K562 (cell line): ENCODE measurements around the gene SLC30A3. TPM values are rescaled to one million over a fixed set of nuclear protein-coding genes. Genes with fewer than 3 reads are reported as not detected.

ENCODE experiments used
- CCNT2 ChIP-seq: IDR thresholded peaks from 2 replicates; pipeline ENCODE4 v1.6.1; 2011; ENCODE audit warnings: borderline replicate concordance, low read depth, mild to moderate bottlenecking, moderate library complexity, mixed read lengths, low read length; ENCODE audit not compliant: insufficient read length; ENCODE audit errors: extremely low read depth
- KLF1 ChIP-seq: fragments of 450-650 bp; IDR thresholded peaks from 2 replicates; pipeline ENCODE4 v1.6.1; 2016; ENCODE audit warnings: missing genetic modification characterization, missing compliant biosample characterization
- NFIC ChIP-seq: fragments of 450-650 bp; IDR thresholded peaks from 2 replicates; pipeline ENCODE4 v1.6.1; 2017; ENCODE audit warnings: mild to moderate bottlenecking, inconsistent platforms
- RB1 ChIP-seq: fragments of 450-650 bp; IDR thresholded peaks from 2 replicates; pipeline ENCODE4 v1.6.1; 2017; ENCODE audit warnings: low read depth, mild to moderate bottlenecking
- SMAD4 ChIP-seq: fragments of 250-450 bp; sonication (Bioruptor Pico); conservative IDR thresholded peaks from 2 replicates; pipeline ENCODE4 v1.8.0; 2021; ENCODE audit warnings: inconsistent platforms, mild to moderate bottlenecking, moderate library complexity
- ZNF282 ChIP-seq: sonication (generic); formaldehyde crosslinking; IDR thresholded peaks from 2 replicates; pipeline ENCODE4 v1.8.1; 2023; ENCODE audit warnings: missing genetic modification reagents
- ZNF561 ChIP-seq: fragments of 450-650 bp; formaldehyde crosslinking; conservative IDR thresholded peaks from 2 replicates; pipeline ENCODE4 v1.4.0; 2020; ENCODE audit warnings: mild to moderate bottlenecking, moderate library complexity
- polyA plus RNA-seq, 8 experiments: library from polyadenylated mRNA; depleted of rRNA in 4 of 8; stranded (reverse) in 5 of 8; unstranded in 3 of 8; fragments of >200 nt; fragmentation: Nextera tagmentation in 2 of 8; fragmentation: Illumina TruSeq in 1 of 8; extraction: Ambion mirVana in 2 of 8; extraction: Trizol in 1 of 8; gene quantifications; 2 replicates each; pipeline versions ENCODE4 v1.2.1 to v1.2.3, GENCODE V29; 2011 to 2014; ENCODE audit warnings: inconsistent platforms in 1 of 8, missing spikeins in 1 of 8
- total RNA-seq, 7 experiments: library from RNA; depleted of rRNA in 6 of 7; stranded (reverse); fragments of >200 nt in 6 of 7; fragmentation: Illumina TruSeq in 2 of 7; extraction: Trizol in 2 of 7; gene quantifications; 2 replicates each; pipeline versions ENCODE4 v1.2.1 to v1.2.3, GENCODE V29; 2011 to 2021; ENCODE audit warnings: low replicate concordance in 1 of 7
- TF ChIP-seq, protein P1 (sequence below), 2 experiments: IDR thresholded peaks; 2 replicates each; pipeline ENCODE4 v1.6.1; 2011; ENCODE audit warnings: borderline replicate concordance in 1 of 2, control low read depth in 1 of 2, low read depth in 1 of 2, low read length in 1 of 2, mild to moderate bottlenecking in 1 of 2, mixed read lengths in 1 of 2, moderate library complexity in 1 of 2; ENCODE audit not compliant: insufficient read depth in 1 of 2, insufficient read length in 1 of 2, poor library complexity in 1 of 2, severe bottlenecking in 1 of 2; ENCODE audit errors: extremely low read depth in 1 of 2
- TF ChIP-seq, protein P2 (sequence below): IDR thresholded peaks from 2 replicates; pipeline ENCODE4 v1.6.1; 2011; ENCODE audit warnings: borderline replicate concordance, low read depth, mild to moderate bottlenecking, moderate library complexity, low read length; ENCODE audit not compliant: insufficient read depth, poor library complexity, severe bottlenecking
- TF ChIP-seq, protein P3 (sequence below): fragments of 200-600 bp; sonication (generic); IDR thresholded peaks from one replicate; pipeline ENCODE4 v1.6.1; 2012; ENCODE audit warnings: mild to moderate bottlenecking, low read depth, low read length, inconsistent platforms

SLC30A3 gene
- total and polyA plus RNA-seq, 9 of the 15 experiments (the other 6 are each of a cell fraction or from before 2014, with no cell fraction given): 0.03 to 2.7 (median 0.89) TPM; not detected in 1

DNA sequence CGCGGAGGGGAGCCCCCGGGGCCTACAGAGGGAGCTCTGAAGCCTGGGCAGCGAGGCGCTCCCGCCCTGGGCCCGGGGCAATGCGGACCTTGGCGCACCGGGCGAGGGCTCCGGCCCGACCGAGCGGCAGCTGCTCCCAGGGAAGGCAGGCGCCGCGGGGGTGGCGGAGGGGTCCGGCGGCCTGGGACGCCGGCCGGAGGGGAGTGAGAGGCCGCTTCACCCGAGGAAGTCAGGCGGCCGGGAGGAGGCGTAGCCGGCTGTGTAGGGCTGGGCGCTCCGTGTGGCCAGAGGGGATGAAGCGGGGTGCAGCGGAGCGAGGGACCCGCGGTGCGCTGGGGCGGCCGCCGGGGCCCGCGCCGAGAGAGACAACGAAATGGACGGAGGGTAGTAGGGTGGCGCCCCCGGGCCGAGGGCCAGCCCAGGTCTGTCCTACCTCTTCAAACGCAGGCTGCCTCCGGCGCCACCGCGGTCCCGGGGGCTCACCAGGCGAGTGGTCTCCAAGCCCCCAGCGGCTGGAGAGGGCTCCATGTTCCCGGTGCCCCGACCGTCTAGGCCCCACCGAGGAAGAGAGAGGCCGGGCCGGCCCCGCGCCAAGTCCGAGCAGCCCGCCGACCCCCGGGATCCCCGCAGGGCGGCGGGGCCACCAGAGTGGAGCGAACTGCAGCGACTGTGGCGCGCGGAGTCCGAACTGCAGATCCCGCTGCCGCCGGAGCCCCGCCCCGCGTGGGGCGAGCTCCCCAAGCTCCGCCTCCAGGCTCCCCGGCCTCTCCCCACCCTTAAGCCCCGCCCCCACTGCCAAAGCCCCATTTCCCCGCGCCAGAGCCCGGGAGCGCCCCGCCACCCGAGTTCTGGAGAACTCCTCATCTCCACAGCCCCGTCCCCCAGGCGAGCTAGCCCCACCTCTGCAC is at the start of gene SLC30A3 (continued):
- TF ChIP-seq, protein P1, sequence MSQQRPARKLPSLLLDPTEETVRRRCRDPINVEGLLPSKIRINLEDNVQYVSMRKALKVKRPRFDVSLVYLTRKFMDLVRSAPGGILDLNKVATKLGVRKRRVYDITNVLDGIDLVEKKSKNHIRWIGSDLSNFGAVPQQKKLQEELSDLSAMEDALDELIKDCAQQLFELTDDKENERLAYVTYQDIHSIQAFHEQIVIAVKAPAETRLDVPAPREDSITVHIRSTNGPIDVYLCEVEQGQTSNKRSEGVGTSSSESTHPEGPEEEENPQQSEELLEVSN (IDR thresholded peaks at IDR 0.05; ENCODE audit: borderline replicate concordance in 1 of 2, extremely low read depth in 1 of 2, insufficient read depth in 1 of 2, insufficient read length in 1 of 2, low read depth in 1 of 2, low read length in 1 of 2, poor library complexity in 1 of 2, severe bottlenecking in 1 of 2): peak in 1 of 2 experiments; percentile 16
- TF ChIP-seq NFIC (peak; percentile 41), ZNF561 (no peak), KLF1 (no peak), SMAD4 (CRISPR knock-in tag) (no peak), ZNF282 (CRISPR knock-in tag) (0 out of 2 replicates have a peak, but pooled peaks have one; percentile 35), RB1 (peak; percentile 9; the same call in 1 of the 2 replicates), CCNT2 (peak; percentile 49)
- TF ChIP-seq, protein P2, sequence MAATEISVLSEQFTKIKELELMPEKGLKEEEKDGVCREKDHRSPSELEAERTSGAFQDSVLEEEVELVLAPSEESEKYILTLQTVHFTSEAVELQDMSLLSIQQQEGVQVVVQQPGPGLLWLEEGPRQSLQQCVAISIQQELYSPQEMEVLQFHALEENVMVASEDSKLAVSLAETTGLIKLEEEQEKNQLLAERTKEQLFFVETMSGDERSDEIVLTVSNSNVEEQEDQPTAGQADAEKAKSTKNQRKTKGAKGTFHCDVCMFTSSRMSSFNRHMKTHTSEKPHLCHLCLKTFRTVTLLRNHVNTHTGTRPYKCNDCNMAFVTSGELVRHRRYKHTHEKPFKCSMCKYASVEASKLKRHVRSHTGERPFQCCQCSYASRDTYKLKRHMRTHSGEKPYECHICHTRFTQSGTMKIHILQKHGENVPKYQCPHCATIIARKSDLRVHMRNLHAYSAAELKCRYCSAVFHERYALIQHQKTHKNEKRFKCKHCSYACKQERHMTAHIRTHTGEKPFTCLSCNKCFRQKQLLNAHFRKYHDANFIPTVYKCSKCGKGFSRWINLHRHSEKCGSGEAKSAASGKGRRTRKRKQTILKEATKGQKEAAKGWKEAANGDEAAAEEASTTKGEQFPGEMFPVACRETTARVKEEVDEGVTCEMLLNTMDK: peak; percentile 17
- TF ChIP-seq, protein P3, sequence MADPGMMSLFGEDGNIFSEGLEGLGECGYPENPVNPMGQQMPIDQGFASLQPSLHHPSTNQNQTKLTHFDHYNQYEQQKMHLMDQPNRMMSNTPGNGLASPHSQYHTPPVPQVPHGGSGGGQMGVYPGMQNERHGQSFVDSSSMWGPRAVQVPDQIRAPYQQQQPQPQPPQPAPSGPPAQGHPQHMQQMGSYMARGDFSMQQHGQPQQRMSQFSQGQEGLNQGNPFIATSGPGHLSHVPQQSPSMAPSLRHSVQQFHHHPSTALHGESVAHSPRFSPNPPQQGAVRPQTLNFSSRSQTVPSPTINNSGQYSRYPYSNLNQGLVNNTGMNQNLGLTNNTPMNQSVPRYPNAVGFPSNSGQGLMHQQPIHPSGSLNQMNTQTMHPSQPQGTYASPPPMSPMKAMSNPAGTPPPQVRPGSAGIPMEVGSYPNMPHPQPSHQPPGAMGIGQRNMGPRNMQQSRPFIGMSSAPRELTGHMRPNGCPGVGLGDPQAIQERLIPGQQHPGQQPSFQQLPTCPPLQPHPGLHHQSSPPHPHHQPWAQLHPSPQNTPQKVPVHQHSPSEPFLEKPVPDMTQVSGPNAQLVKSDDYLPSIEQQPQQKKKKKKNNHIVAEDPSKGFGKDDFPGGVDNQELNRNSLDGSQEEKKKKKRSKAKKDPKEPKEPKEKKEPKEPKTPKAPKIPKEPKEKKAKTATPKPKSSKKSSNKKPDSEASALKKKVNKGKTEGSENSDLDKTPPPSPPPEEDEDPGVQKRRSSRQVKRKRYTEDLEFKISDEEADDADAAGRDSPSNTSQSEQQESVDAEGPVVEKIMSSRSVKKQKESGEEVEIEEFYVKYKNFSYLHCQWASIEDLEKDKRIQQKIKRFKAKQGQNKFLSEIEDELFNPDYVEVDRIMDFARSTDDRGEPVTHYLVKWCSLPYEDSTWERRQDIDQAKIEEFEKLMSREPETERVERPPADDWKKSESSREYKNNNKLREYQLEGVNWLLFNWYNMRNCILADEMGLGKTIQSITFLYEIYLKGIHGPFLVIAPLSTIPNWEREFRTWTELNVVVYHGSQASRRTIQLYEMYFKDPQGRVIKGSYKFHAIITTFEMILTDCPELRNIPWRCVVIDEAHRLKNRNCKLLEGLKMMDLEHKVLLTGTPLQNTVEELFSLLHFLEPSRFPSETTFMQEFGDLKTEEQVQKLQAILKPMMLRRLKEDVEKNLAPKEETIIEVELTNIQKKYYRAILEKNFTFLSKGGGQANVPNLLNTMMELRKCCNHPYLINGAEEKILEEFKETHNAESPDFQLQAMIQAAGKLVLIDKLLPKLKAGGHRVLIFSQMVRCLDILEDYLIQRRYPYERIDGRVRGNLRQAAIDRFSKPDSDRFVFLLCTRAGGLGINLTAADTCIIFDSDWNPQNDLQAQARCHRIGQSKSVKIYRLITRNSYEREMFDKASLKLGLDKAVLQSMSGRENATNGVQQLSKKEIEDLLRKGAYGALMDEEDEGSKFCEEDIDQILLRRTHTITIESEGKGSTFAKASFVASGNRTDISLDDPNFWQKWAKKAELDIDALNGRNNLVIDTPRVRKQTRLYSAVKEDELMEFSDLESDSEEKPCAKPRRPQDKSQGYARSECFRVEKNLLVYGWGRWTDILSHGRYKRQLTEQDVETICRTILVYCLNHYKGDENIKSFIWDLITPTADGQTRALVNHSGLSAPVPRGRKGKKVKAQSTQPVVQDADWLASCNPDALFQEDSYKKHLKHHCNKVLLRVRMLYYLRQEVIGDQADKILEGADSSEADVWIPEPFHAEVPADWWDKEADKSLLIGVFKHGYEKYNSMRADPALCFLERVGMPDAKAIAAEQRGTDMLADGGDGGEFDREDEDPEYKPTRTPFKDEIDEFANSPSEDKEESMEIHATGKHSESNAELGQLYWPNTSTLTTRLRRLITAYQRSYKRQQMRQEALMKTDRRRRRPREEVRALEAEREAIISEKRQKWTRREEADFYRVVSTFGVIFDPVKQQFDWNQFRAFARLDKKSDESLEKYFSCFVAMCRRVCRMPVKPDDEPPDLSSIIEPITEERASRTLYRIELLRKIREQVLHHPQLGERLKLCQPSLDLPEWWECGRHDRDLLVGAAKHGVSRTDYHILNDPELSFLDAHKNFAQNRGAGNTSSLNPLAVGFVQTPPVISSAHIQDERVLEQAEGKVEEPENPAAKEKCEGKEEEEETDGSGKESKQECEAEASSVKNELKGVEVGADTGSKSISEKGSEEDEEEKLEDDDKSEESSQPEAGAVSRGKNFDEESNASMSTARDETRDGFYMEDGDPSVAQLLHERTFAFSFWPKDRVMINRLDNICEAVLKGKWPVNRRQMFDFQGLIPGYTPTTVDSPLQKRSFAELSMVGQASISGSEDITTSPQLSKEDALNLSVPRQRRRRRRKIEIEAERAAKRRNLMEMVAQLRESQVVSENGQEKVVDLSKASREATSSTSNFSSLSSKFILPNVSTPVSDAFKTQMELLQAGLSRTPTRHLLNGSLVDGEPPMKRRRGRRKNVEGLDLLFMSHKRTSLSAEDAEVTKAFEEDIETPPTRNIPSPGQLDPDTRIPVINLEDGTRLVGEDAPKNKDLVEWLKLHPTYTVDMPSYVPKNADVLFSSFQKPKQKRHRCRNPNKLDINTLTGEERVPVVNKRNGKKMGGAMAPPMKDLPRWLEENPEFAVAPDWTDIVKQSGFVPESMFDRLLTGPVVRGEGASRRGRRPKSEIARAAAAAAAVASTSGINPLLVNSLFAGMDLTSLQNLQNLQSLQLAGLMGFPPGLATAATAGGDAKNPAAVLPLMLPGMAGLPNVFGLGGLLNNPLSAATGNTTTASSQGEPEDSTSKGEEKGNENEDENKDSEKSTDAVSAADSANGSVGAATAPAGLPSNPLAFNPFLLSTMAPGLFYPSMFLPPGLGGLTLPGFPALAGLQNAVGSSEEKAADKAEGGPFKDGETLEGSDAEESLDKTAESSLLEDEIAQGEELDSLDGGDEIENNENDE: no peak
